Endothelial cell of umbilical vein (primary cell): Measurements from ENCODE around the gene EIF3B. TPM values are rescaled to one million over a fixed set of nuclear protein-coding genes. Genes with fewer than 3 reads are reported as not detected.

Source experiments
- BruUV-seq: library from RNA; stranded (reverse); fragments of 400-500 nt; replicated peaks from 2 replicates; lab custom pipeline; 2021; lab: Mats Ljungman, UMichigan
- CTCF ChIA-PET: fragments of 300-600, 350-600 bp; sonication (Branson Sonifier 250); formaldehyde crosslinking; loops from one replicate; lab custom pipeline; 2021; ENCODE audit warnings: antibody characterized with exemption, inconsistent platforms; lab: Charles Lee
- POLR2A ChIA-PET: fragments of 300-600, 350-600 bp; sonication (Branson Sonifier 250); formaldehyde crosslinking; loops from one replicate; lab custom pipeline; 2021; ENCODE audit warnings: antibody characterized with exemption, inconsistent platforms; lab: Charles Lee
- DNase-seq: peaks from one replicate; pipeline ENCODE4 v3.0.0-alpha.2; 2011; ENCODE audit warnings: low read depth, low spot score
- FAIRE-seq: peaks from 2 replicates; lab custom pipeline; 2011; peaks lifted over from hg19 to GRCh38; lab: Jason Lieb, UNC
- H2AFZ ChIP-seq: 2 replicates; pipeline ENCODE4 v1.6.0; 2012; ENCODE audit warnings: low read depth, low read length, control low read depth, inconsistent platforms
- H3K27ac ChIP-seq: 2 replicates; pipeline ENCODE4 v1.5.1; 2011; ENCODE audit warnings: low read depth, mild to moderate bottlenecking, control low read depth, low read length, moderate library complexity; ENCODE audit not compliant: insufficient read depth
- H3K27me3 ChIP-seq, 2 experiments: 2 replicates each; pipeline versions ENCODE4 v1.6.0 to v1.6.1; 2011; ENCODE audit warnings: low read length in 2 of 2, mixed read lengths in 1 of 2; ENCODE audit not compliant: control insufficient read depth in 2 of 2, insufficient read depth in 2 of 2
- H3K36me3 ChIP-seq, 2 experiments: 2 replicates in 1 of 2; 3 replicates in 1 of 2; pipeline ENCODE4 v1.5.1; 2011; ENCODE audit warnings: low read length in 2 of 2, mild to moderate bottlenecking in 1 of 2, moderate library complexity in 1 of 2; ENCODE audit not compliant: control insufficient read depth in 2 of 2, insufficient read depth in 2 of 2; ENCODE audit errors: extremely low read depth in 1 of 2
- H3K4me1 ChIP-seq: 3 replicates; pipeline ENCODE4 v1.5.1; 2011; ENCODE audit warnings: mild to moderate bottlenecking, low read length; ENCODE audit not compliant: control insufficient read depth, insufficient read depth; ENCODE audit errors: extremely low read depth
- H3K4me2 ChIP-seq: 2 replicates; pipeline ENCODE4 v1.6.1; 2011; ENCODE audit warnings: low read length, control low read depth, mixed read lengths; ENCODE audit not compliant: insufficient read depth
- H3K4me3 ChIP-seq, 3 experiments: fragments of 200-600 bp in 1 of 3; sonication (generic), shearing (Covaris generic) in 1 of 3; replicated peaks in 1 of 3; 2 replicates each; pipeline ENCODE4 v1.5.1; 2011 to 2016; ENCODE audit warnings: control low read depth in 3 of 3, low read length in 3 of 3, mild to moderate bottlenecking in 2 of 3, inconsistent platforms in 1 of 3, low read depth in 1 of 3, moderate library complexity in 1 of 3; ENCODE audit not compliant: insufficient read depth in 1 of 3
- H3K79me2 ChIP-seq: 2 replicates; pipeline ENCODE4 v1.6.0; 2012; ENCODE audit warnings: low read length, inconsistent platforms; ENCODE audit not compliant: control insufficient read depth, insufficient read depth
- H3K9ac ChIP-seq: replicated peaks from 2 replicates; pipeline ENCODE3; 2011; ENCODE audit warnings: low read length, control low read depth; ENCODE audit not compliant: insufficient read depth; ENCODE audit errors: extremely low read depth
- H3K9me1 ChIP-seq: replicated peaks from 3 replicates; pipeline ENCODE4 v1.6.0; 2011; ENCODE audit warnings: mild to moderate bottlenecking, low read length; ENCODE audit not compliant: control insufficient read depth, insufficient read depth; ENCODE audit errors: extremely low read depth
- H3K9me3 ChIP-seq: replicated peaks from 2 replicates; pipeline ENCODE4 v1.5.1; 2012; ENCODE audit warnings: low read length, inconsistent platforms; ENCODE audit not compliant: control insufficient read depth, insufficient read depth
- H4K20me1 ChIP-seq: replicated peaks from 2 replicates; pipeline ENCODE3; 2011; ENCODE audit warnings: mild to moderate bottlenecking, low read length; ENCODE audit not compliant: control insufficient read depth, insufficient read depth; ENCODE audit errors: extremely low read depth
- CTCF ChIP-seq, 2 donors: IDR thresholded peaks; 1 replicate in 1 of 2; 2 replicates in 1 of 2; pipeline ENCODE4 v1.5.1; 2011; ENCODE audit warnings: low read length in 2 of 2, mild to moderate bottlenecking in 2 of 2, moderate library complexity in 2 of 2, control low read depth in 1 of 2, inconsistent platforms in 1 of 2, low read depth in 1 of 2; ENCODE audit not compliant: insufficient read depth in 1 of 2; ENCODE audit errors: extremely low read depth in 1 of 2
- EZH2 ChIP-seq: IDR thresholded peaks from 2 replicates; pipeline ENCODE4 v1.6.1; 2012; ENCODE audit warnings: borderline replicate concordance, low read depth, mild to moderate bottlenecking, moderate library complexity, low read length, inconsistent platforms; ENCODE audit not compliant: severe bottlenecking
- FOS ChIP-seq: IDR thresholded peaks from 2 replicates; pipeline ENCODE4 v1.6.1; 2011; ENCODE audit warnings: mild to moderate bottlenecking, low read length, moderate library complexity, borderline replicate concordance; ENCODE audit not compliant: insufficient read depth
- GATA2 ChIP-seq: IDR thresholded peaks from 2 replicates; pipeline ENCODE4 v1.7.0; 2011; ENCODE audit warnings: low read depth, mild to moderate bottlenecking, moderate library complexity, mixed read lengths, low read length; ENCODE audit not compliant: insufficient read length, insufficient read depth
- JUN ChIP-seq: IDR thresholded peaks from 2 replicates; pipeline ENCODE4 v1.6.1; 2011; ENCODE audit warnings: borderline replicate concordance, low read depth; ENCODE audit not compliant: insufficient read length, insufficient read depth
- MAX ChIP-seq: IDR thresholded peaks from 2 replicates; pipeline ENCODE4 v1.6.1; 2011; ENCODE audit not compliant: insufficient read depth, insufficient read length
- MYC ChIP-seq: IDR thresholded peaks from one replicate; pipeline ENCODE4 v1.6.1; 2011; ENCODE audit warnings: mild to moderate bottlenecking, low read depth, low read length
- POLR2A ChIP-seq: IDR thresholded peaks from 2 replicates; pipeline ENCODE4 v1.6.1; 2012; ENCODE audit warnings: low read depth, mild to moderate bottlenecking, control low read depth, low read length
- POLR2AphosphoS5 ChIP-seq: IDR thresholded peaks from 2 replicates; pipeline ENCODE4 v1.6.1; 2012; ENCODE audit warnings: low read depth, mild to moderate bottlenecking, control low read depth, low read length, moderate library complexity; ENCODE audit not compliant: insufficient read depth
- dilution Hi-C: fragments of 300-500 bp; cut with MboI; formaldehyde crosslinking; loops from one replicate; pipeline ENCODE4 v1.15.0; 2019; ENCODE audit warnings: low sequenced_read_pairs; ENCODE audit not compliant: extremely low pct_ligation_motif_present
- intact Hi-C: fragments of 100-400 bp; cut with micrococcal nuclease; formaldehyde crosslinking; loops from one replicate; pipeline ENCODE4 v1.10.0; 2022
- polyA plus RNA-seq, 4 experiments: library from polyadenylated mRNA; depleted of rRNA in 3 of 4; stranded (reverse) in 3 of 4; unstranded in 1 of 4; fragments of >200 nt; gene quantifications; 2 replicates each; pipeline versions ENCODE4 v1.2.1 to v1.2.3, GENCODE V29; 2011 to 2012; ENCODE audit warnings: missing spikeins in 1 of 4
- total RNA-seq: library from RNA; stranded (reverse); gene quantifications from 2 replicates; pipeline ENCODE4 v1.2.3, GENCODE V29; 2021

EIF3B gene
- total and polyA plus RNA-seq, 2 donors (not counting 3 experiments of a cell fraction or from before 2014, with no cell fraction given): 104 to 207 TPM

GRCh38 chr7:2383543-2384274, 29.1 kb downstream of the EIF3B start:
- BruUV-seq: no TSS peak
- Histone ChIP-seq H3K4me3 (no peak overlapping the region), H3K36me3 (peaks cover 4 to 23% of the 10 kb centered on the region in 2 experiments), H2AFZ (no peak overlapping the region), H3K4me2 (no peak overlapping the region), H3K9me1 (no peaks in the 10 kb centered on the region), H3K4me1 (no peaks in the 10 kb centered on the region), H4K20me1 (no peaks in the 10 kb centered on the region), H3K9me3 (no peaks in the 10 kb centered on the region), H3K27me3 (no peaks in the 10 kb centered on the region), H3K79me2 (peaks cover under 1% of the 10 kb centered on the region), H3K27ac (no peak overlapping the region), H3K9ac (no peak overlapping the region)
- FAIRE-seq (no peak), DNase-seq (no peak)
- intact Hi-C loops: loop anchor here (1.0 kb wide), 1 partner anchor 48 kb away; no protein-coding TSS in a partner anchor
- POLR2A ChIA-PET: interaction anchor here (0.8 kb wide), 1 partner anchor 17 kb away, joined by 3 read pairs; no protein-coding TSS in a partner anchor
- CTCF ChIA-PET: interaction anchor here (0.8 to 3.8 kb wide), 11 partner anchors 10 to 87 kb away, joined by 3 to 43 read pairs (median 5); partner anchors contain the start of gene CHST12
- no peak for TF ChIP-seq FOS
- no peak for TF ChIP-seq MYC
- no peak for TF ChIP-seq CTCF (IDR thresholded peaks at IDR 0.05; ENCODE audit: extremely low read depth in 1 of 2, insufficient read depth in 1 of 2, low read depth in 1 of 2, low read length in 2 of 2)
- no peak for TF ChIP-seq POLR2AphosphoS5
- no peak for TF ChIP-seq MAX
- no peak for TF ChIP-seq GATA2
- no peak for TF ChIP-seq JUN
- no peak for TF ChIP-seq POLR2A
- TF ChIP-seq EZH2: no peak
- dilution Hi-C loops: no loop called here
